GM13976 (cell line): ENCODE measurements around the gene SCGB1A1.
A peak's percentile ranks its signal among the peaks of the same experiment; 100 is the strongest.

Experiments used
- DNase-seq: peaks from one replicate; pipeline ENCODE4 v3.0.0; 2012; ENCODE audit warnings: low spot score
- CTCF ChIP-seq: IDR thresholded peaks from 2 replicates; pipeline ENCODE4 v1.5.1; 2012; ENCODE audit warnings: borderline replicate concordance, mild to moderate bottlenecking; ENCODE audit not compliant: insufficient read depth; ENCODE audit errors: extremely low read depth, missing control alignments, control extremely low read depth
- in situ Hi-C: fragments of 300-500 bp; cut with MboI; formaldehyde crosslinking; loops from one replicate; pipeline ENCODE4 v1.12.0; 2022; ENCODE audit warnings: low sequenced_read_pairs, mixed read lengths, inconsistent platforms; ENCODE audit not compliant: unreplicated experiment

Gene SCGB1A1

DNA sequence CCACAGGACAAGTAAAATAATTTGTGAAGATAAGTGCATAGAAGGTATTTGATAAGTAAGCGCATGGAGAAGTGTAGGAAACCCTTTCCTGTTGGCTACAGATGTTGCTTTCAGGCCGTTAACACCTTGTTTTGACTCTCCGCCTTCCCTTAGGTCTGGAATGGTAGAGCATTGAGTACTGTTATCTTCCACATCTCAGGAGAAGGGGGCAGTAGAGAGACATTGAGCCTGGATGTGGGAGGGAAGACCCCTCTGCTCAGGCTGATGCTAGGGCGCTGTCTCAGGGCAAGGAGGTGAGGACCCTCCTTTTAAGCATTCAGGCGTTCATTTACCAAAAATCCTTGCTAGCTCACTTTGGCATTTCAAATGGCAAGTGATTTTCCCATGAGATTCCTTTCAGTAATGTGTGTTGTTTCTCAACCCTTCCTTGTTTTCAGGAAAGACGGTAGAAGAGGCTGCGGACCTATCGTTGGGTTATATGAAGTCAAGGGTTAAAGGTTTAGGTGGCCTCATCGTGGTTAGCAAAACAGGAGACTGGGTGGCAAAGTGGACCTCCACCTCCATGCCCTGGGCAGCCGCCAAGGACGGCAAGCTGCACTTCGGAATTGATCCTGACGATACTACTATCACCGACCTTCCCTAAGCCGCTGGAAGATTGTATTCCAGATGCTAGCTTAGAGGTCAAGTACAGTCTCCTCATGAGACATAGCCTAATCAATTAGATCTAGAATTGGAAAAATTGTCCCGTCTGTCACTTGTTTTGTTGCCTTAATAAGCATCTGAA is 27.0 kb upstream of the SCGB1A1 start:
- TF ChIP-seq CTCF = no peak
- in situ Hi-C loops = loop anchor here (25.0 kb wide), 1 partner anchor 470 kb away; no protein-coding TSS in a partner anchor
- DNase-seq = no peak

GRCh38 chr11:62392506-62392905 is 26.3 kb upstream of the SCGB1A1 start:
- in situ Hi-C loops = loop anchor here (25.0 kb wide), 1 partner anchor 470 kb away; no protein-coding TSS in a partner anchor
- TF ChIP-seq CTCF = no peak
- no peak for DNase-seq

GRCh38 chr11:62393061-62393611 is 25.7 kb upstream of the SCGB1A1 start:
- in situ Hi-C loops = loop anchor here (25.0 kb wide), 1 partner anchor 469 kb away; no protein-coding TSS in a partner anchor
- peak; percentile 2 for TF ChIP-seq CTCF
- peak; percentile 34 for DNase-seq

DNA sequence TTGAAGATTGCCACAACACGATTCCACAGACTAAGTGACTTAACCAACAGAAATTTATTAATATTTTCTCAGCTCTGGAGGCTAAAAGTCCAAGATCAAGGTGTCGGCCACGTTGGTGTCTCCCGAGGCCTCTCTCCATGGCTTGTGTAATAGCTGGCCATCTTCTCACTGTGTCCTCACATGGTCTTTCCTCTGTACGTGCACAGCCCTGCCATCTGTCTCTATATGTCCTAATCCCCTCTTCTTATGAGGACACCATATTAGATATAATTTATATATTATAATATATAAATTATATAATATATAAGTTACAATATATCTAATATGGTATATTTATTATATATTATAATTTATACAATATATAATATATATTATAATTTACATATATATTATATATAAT is 25.1 kb upstream of the SCGB1A1 start:
- no peak for TF ChIP-seq CTCF
- in situ Hi-C loops = loop anchor here (25.0 kb wide), 1 partner anchor 469 kb away; no protein-coding TSS in a partner anchor
- DNase-seq = no peak

GRCh38 chr11:62394825-62395538 is 23.9 kb upstream of the SCGB1A1 start:
- in situ Hi-C loops = loop anchor here (25.0 kb wide), 1 partner anchor 467 kb away; no protein-coding TSS in a partner anchor
- DNase-seq = peak; percentile 84
- peak; percentile 66 for TF ChIP-seq CTCF

GRCh38 chr11:62395885-62396551 is 22.8 kb upstream of the SCGB1A1 start:
- TF ChIP-seq CTCF = no peak
- no peak for DNase-seq
- in situ Hi-C loops = loop anchor here (25.0 kb wide), 1 partner anchor 466 kb away; no protein-coding TSS in a partner anchor
